ENCODE data around the gene INTS1.

INTS1 gene

DNA sequence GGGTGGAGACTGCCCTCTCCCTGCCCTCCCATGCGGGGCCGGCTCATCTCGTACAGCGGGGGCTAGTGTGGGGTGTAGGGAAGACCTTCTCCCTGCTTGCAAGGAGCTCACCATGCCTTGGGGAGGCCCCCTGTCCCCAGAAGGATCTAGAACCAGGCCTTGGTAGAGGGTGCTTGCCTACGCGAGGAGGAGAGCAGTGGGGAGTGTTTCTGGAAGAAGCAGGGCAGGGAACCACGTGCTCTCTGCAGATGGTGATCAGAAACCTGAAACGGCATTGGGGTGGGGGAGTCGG lies 29.0 kb upstream of the INTS1 start:
- H3K4me3 ChIP-seq (ENCODE audit: low read depth, low read length) = peak overlapping the region; percentile 66
- TF ChIP-seq CTCF (IDR thresholded peaks at IDR 0.05; ENCODE audit: borderline replicate concordance, insufficient read depth, low read depth, low read length) = no peak

GRCh38 chr7:1532456-1533254 lies 28.5 kb upstream of the INTS1 start:
- TF ChIP-seq CTCF (IDR thresholded peaks at IDR 0.05; ENCODE audit: borderline replicate concordance, insufficient read depth, low read depth, low read length) = no peak
- H3K4me3 ChIP-seq (ENCODE audit: low read depth, low read length) = peak overlapping the region; percentile 66

- no peak for TF ChIP-seq CTCF (IDR thresholded peaks at IDR 0.05; ENCODE audit: borderline replicate concordance, insufficient read depth, low read depth, low read length)
- peak overlapping the region; percentile 66 for H3K4me3 ChIP-seq (ENCODE audit: low read depth, low read length)
Measured at GRCh38 chr7:1531979-1532455, 27.8 kb upstream of the INTS1 start.

- H3K4me3 ChIP-seq (ENCODE audit: low read depth, low read length) = peak overlapping the region; percentile 66
- no peak for TF ChIP-seq CTCF (IDR thresholded peaks at IDR 0.05; ENCODE audit: borderline replicate concordance, insufficient read depth, low read depth, low read length)
Measured at GRCh38 chr7:1531263-1531978, 27.2 kb upstream of the INTS1 start.

- TF ChIP-seq CTCF (IDR thresholded peaks at IDR 0.05; ENCODE audit: borderline replicate concordance, insufficient read depth, low read depth, low read length) = no peak
- peak overlapping the region; percentile 66 for H3K4me3 ChIP-seq (ENCODE audit: low read depth, low read length)
Measured at GRCh38 chr7:1530946-1531262, 26.7 kb upstream of the INTS1 start.

GRCh38 chr7:1529383-1530116 lies 25.4 kb upstream of the INTS1 start:
- no peak overlapping the region for H3K4me3 ChIP-seq (ENCODE audit: low read depth, low read length)
- TF ChIP-seq CTCF (IDR thresholded peaks at IDR 0.05; ENCODE audit: borderline replicate concordance, insufficient read depth, low read depth, low read length) = no peak
